Fibroblast of skin of right quadriceps (primary cell): ENCODE measurements around the gene WWOX.
"Not testable (repeated sequence)": the region's sequence is repeated elsewhere in the genome, so short reads cannot be mapped to it uniquely, and the experiment has no call there.

Source experiments
- DNase-seq: peaks from one replicate; pipeline ENCODE4 v3.0.0-alpha.2; 2013

Gene WWOX

DNA sequence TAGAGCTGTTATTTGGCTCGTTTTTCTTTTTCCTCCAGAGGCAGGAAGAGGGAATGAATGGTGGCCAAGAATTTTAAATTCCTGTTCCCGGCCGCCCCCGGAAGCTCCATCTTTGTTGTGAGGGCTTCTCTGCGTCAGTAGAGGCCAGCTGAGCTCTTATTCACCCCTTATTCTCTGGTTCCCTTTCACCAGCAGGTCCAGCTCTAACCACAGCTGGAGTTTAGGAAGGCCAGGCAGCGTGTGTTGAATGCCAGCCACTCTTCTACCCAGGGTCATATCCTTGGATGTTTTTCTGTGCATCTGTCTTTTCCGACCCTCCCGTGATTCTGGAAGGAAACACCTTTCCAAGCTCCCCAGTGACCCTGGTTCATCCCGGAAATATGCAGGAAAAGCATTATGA, 570.5 kb downstream of the WWOX start:
- peak; percentile 51 for DNase-seq

DNA sequence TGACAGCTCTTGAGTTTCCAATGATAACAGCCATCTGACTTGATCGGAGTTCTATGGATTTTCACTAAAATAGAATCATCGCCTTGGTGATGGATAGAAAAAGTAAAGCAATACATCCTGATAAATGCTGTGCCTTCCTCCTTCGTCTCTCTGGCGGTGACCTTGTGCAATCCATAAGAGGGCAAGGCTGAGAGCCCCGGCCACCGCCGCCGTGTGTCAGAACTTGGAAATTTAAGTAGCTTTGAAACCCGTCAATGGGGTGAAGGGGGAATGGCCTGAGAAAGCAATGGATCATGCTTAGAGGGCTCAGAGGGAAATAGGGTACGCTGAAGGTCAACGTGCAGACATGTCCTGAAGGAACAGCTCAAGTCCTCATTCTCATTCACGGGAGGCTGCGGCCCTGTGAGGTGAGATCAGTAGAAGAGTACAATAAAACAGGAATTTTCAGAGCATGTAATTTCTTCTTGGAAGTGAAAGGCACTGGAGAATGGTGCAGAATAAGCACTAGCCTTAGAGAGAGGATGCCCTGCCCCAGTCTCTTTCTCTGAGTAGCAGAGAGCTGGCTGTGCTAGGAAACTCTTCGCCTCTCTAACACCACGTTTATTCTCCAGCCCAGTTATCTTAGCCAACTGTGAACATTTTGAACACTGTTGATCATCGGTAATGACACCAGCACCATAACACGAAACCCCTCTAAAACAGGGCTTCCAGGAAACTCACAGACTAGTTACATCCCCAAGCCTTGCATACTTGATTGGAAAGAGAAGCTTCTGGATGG, 573.5 kb downstream of the WWOX start:
- no peak for DNase-seq

DNA sequence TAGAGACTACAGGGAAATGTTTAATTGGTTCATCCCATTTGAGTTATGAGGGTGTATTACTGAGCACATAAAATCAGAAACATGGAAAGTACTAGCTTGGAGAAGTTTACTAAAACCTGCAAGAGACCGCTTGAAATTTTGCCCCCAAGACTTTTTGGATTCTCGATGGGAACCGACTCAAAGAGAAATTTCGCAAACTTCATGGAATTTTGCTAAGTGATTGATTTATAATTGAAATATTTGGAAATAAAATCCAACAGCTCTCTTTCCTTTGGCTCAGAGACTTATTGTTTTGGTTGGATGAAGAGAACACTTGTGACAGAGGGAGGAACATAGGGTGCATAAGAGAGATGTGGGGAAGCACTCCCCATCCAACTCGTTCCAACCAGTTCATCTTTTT, 574.4 kb downstream of the WWOX start:
- DNase-seq = no peak

DNA sequence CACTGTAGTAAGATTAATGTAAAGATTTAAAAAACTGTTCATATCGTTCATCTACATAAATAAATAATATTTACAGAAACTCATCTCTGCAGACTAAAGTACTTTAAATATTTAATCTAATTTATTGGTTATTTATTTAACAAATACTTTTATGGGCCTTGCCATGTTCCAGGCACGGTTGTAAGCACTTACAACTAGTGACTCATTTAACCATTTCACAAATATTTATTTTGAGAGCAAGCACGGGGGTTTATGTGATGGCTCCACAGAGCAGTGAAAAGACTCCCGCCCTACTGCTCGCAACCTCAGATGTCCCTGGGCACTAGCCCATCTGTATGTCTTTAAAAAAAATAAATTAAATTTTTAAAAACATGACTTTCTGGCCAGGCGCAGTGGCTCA, 575.9 kb downstream of the WWOX start:
- peak; percentile 32 for DNase-seq

DNA sequence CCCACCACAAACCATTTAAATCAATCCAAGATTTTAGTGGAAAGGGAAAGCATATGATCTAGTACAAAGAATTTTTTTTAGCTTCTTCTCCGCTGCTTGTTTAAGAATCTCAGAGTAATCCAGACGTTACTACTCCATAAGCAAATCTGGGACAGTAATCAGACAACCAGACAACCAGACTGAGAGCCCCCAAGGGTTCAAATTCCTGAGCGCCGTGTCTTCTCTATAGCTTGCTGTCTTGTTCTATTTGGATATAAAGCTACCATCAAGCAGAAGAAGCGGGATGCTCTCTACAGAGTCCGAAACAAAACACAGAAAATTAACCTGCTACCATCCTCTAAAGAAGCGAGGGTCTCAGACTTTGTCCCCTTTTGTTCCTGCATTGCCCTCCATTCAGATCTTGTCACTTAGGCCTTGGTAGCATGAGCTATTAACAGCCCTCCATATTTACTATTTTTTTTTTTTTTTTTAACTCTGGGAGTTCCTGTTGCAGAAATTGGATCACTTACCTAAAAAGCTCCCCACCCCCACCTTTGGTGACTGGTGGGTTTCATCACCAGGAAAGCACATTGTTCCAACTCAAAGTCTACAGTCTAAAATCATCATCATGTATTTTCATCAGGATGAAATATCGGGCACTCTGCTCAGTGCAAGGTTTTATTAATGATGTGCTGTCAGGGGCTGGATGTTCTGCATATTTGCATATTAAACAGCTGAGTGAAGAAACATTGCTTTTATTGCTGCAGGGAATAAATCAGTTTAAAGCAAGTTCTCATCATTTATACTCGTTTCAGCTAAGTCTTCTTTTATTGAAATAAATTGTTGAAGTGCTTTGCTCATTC, 576.7 kb downstream of the WWOX start:
- peak; percentile 56 for DNase-seq

DNA sequence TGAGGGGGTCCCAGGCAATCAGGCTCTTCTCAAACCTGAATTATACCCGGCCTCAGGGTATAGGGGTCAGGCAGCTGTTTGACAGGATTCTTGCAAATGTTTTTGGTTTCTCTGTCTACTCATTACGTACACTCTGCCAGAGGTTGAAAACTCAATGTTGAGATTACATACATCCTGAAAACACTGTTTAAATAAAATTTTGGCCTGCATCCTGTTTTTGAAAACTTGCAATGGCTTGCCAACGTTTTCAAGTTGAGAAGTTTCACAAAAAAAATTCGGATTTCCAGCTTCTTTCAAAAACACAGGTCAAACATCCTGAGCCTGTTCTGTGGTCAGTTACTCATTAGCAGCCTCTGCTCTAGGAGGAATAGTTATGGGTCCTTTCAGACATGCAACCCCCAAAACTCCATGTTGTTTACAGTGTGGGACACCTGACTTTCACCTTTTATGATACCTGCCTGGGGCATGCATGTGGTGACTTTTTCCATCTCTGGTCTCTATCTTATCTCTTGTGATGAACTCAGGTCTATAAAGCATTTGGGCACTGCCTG, 577.8 kb downstream of the WWOX start:
- DNase-seq = peak; percentile 6

DNA sequence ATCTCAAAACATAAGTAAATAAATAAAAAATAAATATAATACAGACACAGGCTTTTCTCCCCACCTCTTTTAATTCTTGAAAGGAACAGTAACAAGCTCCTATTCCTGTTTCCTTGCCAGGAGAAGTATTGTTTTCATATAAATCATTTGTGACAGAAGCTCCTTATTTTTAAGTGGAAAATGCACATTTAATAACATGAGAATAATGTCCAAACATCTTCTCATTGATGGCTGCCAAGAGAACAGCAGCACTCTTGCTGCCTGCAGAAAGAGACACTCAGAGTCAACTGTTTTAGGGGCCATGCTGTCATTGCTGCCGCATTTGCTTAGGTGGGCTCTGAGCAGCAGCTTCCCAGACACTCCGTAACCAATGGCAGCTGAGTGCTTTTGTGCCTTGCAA, 580.1 kb downstream of the WWOX start:
- no peak for DNase-seq

DNA sequence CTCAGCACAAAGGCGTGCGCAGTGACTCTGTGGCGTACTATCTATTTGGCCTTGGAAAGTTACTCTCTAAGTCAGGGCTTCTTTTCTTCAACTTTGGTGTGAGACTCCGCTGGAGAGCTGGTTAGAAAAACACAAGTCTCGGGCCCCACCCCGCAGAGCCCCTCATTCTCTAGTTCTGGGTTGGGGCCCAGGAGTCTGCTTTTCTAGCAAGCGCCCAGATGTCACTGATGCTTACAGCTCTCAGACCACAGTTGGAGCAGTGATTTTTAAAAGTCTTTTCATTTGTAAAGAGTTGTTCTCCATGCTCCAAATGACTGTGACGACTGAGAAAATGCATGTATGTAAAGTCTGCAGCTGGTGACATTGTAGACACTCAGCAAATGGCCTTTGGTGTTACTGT, 582.3 kb downstream of the WWOX start:
- DNase-seq = no peak

DNA sequence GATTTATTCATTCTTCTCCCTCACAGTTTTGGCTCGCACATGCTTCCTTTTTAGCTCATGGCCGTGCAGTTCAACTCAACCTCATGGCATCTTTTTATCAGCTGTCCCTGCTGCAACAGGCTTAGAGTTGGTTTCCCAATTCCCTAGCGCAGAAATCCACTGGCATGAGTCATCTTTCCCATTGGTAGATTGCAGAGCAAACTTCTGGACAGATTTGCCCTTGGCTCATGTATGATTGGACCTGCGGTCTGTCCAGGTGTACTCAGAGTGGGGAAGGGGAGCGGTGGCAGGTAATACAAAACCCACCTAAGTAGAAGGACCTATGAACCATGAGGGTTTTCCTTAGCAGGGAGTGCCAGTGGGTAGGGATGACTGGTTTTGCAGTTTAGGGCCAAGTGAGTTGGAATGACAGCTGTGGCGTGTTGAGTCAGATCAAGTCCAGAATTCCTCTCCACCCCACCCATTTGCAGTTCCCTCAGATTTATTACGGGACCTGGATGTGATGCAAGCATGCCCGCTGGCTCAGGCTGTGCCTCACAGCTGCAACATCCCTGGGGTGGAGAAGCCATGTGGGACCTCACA, 584.7 kb downstream of the WWOX start:
- peak; percentile 95 for DNase-seq

DNA sequence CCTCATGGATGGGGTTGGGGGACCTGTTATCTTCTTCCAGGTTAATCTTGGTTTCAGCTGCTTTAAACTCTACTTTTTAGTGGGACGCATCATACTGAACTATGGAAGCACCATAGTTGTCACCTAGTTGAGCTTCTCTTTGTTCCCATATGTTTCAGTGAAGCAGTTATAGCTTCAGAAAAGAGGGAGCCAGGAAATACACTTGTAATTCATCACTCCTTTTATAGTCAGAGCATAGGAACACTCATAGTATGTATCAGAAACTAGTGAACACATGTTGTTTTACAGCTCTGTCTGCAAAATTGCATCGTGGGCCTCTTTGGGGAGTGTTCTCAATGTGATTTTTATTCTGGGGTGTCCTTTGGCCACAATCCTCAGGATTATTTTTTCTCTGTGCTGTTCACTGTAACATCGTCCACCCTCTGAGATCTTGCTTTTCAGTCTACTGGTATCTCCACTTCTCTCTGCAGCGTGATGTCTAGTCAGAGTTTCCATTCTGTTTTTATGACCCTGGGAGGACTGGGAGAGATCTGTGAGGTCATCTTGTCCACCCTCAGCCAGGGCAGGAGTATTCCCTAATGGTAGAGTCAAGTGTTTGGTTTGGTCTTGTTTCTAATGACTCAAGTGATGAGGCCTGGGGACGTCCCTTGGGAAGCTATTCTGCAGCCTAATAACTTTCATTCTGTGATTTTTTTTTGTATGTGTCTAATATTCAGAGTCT, 585.4 kb downstream of the WWOX start:
- peak; percentile 62 for DNase-seq

DNA sequence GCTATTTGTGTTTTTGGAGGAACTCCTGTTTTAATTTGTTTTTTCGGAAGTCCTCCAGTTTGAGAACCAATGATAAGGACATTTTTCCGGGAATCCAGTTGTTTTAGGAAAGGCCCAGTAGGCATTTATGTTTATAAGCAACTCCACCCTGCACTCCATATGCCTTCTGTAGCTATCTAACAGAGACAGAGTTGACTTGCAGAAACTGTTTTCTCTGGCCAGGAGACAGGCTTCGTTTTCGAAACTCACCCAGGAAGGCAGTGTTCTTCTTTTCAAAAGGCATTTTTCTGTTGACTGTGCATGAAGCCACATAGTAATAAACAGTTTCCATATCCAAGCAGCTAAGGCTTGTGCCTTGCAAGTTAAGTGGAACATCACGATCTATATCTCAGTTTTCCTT, 587.1 kb downstream of the WWOX start:
- DNase-seq = no peak

DNA sequence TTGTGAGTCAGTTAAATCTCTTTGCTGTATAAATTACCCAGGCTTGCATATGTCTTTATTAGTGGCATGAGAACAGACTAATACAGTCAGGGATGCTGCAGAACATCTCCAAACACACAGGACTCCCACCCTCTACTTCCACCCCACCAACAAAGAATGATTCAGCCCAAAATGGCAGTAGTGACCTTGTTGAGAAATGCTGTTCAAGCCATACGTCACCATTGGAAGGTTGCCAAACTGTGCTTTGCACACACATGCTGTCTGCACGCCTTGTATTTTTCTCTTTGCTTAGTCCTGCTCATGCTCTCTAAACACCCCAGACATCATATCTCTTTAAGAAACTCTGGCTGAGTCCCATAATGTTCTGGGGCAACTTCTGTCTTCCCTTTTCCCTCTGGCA, 589.6 kb downstream of the WWOX start:
- peak; percentile 78 for DNase-seq

DNA sequence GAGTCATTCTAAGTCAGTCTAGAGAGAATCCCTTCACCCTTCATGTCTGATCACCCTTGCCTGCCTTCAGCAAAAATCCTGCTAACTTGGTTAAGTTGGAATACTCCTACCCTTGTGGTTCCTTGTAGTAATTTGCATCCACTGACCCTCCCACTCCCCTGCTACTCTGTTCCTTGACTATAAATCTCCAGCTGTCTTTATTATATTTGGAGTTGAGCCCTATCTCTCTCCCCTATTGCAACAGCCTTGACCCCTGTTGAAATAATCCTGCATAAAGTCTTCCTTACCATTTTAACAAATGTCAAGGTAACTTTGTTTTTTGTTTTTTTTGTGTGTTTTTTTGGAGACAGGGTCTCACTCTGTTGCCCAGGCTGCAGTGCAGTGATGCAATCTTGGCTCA, 590.1 kb downstream of the WWOX start:
- DNase-seq = no peak

DNA sequence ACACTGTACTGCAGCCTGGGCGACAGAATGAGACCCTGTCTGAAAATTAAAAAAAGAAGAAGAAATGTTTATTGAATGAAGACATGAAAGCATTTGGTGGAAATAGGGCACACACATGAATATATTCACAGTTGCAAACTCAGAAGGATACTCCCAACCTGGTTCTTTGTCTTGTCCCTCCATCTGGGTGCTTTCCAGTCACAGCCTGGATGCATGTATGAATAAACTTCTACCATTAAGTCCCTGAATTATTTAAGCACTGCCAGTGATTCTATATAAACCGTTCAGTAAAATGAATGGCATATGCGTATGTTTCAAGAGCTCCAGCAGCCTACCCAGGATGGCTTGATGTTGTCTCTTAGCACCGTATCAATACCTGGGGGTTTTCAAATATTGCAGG, 591.1 kb downstream of the WWOX start:
- no peak for DNase-seq

DNA sequence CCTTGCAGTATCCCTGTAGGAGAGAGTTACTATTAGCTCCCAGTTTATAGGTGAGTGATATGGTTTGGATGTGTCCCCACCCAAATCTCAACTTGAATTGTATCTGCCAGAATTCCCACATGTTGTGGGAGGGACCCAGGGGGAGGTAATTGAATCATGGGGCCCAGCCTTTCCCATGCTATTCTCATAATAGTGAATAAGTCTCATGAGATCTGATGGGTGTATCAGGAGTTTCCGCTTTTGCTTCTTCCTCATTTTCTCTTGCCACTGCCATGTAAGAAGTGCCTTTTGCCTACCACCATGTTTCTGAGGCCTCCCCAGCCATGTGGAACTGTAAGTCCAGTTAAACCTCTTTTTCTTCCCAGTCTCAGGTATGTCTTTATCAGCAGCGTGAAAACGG, 592.3 kb downstream of the WWOX start:
- DNase-seq = not testable (repeated sequence)

DNA sequence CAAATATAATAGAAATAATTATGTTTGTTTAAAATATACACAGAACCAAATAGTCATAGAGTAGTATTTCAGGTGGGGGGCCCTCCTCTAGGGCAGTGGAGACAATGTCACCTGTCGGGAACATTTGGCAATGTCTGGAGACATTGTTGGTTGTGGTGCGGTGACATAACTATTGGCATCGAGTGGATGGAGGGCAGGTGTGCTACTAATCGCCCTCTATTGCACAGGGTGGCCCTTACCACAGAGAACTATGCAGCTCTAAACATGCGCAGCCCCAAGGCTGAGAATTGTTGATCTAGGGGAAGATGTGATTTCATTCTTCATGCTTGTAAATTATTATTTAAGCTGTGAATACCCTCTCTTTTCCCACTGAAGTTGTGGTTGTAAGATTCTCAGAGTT, 594.0 kb downstream of the WWOX start:
- no peak for DNase-seq

DNA sequence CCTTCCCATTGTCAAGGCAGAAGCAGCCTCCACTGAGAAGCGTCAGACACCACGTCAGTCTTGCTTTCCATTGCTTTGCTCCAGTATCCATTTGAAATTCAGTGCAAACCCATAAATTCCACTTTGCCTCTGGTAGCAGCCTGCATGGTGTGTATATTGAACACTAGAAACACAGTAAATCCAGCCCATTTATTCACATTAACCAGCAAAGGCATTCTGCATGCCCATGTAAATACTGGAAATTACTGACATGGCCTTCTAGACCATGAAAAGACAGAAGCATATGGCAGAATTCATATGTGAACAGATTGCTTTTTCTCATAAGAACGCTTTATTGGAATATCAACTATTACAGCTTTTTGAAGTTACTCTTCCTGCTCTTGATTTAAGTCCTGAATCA, 595.0 kb downstream of the WWOX start:
- DNase-seq = no peak

DNA sequence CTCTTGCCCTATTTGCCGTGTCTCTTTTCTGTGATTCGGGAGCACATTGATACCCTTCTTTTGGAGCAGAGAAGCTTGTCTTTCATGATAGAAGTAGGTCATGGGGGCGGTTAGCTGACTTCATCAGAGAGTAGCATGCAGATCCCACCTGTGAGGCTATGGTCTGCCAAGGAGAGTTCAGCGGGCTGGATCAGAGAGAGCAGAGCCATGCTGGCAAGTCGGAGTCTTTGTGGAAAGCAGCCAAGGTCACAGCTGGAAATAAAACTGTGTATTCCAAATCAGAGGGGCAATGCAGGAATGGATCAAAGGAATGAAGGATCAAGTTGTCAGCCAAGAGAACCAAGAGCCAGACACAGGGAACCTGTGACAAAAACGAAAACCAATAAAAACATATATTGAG, 595.9 kb downstream of the WWOX start:
- DNase-seq = no peak

DNA sequence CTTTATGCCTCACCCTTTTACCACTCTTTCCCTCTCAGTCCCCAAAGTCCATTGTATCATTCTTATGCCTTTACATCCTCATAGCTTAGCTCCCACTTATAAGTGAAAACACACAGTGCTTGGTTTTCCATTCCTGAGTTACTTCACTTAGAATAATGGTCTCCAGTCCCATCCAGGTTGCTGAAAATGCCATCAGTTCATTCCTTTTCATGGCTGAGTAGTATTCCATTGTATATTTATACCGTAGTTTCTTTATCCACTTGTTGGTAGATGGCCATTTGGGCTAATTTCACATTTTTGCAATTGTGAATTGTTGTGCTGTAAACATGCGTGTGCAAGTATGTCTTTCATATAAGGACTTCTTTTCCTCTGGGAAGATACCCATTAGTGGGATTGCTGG, 597.3 kb downstream of the WWOX start:
- DNase-seq = no peak

DNA sequence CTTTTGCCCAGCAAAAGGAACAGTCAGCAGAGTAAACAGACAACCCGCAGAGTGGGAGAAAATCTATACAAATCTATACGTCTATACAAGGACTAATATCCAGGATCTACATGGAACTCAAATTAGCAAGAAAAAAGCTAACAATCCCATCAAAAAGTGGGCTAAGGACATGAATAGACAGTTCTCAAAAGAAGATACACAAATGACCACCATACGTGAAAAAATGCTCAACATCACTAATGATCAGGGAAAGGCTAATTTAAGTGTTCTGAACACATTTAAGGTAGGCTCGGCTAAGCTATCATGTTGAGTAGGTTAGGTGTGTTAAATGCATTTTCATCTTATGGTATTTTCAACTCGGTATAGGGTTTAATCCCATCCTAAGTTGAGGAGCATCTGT, 598.0 kb downstream of the WWOX start:
- no peak for DNase-seq

DNA sequence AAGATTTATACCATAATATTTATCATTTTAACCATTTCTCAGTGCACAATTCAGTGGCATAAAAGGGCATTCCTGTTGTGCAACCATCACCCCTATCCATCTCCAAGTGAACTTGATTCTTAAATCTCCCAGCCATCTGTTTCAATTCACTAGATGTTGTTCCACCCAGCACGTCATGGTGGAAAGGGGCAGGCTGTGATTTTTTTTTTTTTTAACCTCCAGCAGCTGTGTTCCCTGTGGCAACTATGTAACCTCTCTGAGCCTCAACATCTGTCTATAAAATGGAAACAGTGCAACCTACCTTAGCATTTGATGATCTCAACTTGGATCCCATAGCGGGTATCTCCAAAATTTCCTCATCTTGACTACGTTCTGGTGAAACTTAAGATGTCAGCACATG, 604.5 kb downstream of the WWOX start:
- no peak for DNase-seq

DNA sequence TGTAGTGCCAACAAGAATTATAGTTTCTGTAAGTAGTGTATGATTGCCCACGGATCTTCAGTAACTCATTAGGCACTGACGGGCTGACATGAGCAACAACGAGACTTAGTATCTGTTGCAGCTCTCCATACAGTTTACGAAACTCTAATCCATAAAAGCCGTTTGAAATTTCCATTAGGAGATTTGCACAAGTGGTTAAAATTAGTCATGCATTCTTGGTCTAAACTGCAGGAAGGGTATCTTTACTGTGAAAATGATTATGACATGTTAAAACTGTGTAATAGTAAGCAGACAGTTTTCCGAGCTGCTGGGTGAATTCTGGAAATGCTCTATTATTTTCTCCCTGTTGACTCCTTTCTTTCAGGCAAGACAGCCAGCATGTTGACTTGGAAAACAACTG, 605.0 kb downstream of the WWOX start:
- peak; percentile 59 for DNase-seq

DNA sequence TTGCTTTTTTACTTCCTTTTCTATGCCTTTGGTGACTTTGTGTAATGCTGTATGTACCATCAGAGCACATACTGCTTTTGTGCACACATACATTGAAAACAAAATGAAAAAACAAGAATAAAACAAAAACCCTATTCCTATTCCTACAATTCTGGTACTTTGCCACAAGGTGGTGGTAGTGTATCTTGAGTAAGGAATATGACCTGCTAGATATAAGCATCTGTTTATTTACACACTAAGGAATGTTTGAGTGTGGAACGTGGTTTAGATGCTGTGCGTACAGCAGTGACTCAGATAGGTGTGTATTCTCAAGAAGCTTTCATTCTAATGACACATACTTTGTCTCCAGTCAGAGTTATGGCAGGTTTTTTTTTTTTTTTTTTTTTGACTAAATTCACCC, 606.2 kb downstream of the WWOX start:
- peak; percentile 4 for DNase-seq
